ENCODE measurements around the gene CEP89. TPM values are rescaled to one million over a fixed set of nuclear protein-coding genes. Genes with fewer than 3 reads are reported as not detected.

Gene CEP89
- total RNA-seq, 2 donors from 2014 or later: 4.6 to 8.3 TPM

GRCh38 chr19:32874605-32875004 is 97.2 kb downstream of the CEP89 start:
- peak; percentile 28 for DNase-seq (ENCODE audit: low spot score)
- no peaks in the 10 kb centered on the region for H3K4me1 ChIP-seq
- TF ChIP-seq, protein P1, sequence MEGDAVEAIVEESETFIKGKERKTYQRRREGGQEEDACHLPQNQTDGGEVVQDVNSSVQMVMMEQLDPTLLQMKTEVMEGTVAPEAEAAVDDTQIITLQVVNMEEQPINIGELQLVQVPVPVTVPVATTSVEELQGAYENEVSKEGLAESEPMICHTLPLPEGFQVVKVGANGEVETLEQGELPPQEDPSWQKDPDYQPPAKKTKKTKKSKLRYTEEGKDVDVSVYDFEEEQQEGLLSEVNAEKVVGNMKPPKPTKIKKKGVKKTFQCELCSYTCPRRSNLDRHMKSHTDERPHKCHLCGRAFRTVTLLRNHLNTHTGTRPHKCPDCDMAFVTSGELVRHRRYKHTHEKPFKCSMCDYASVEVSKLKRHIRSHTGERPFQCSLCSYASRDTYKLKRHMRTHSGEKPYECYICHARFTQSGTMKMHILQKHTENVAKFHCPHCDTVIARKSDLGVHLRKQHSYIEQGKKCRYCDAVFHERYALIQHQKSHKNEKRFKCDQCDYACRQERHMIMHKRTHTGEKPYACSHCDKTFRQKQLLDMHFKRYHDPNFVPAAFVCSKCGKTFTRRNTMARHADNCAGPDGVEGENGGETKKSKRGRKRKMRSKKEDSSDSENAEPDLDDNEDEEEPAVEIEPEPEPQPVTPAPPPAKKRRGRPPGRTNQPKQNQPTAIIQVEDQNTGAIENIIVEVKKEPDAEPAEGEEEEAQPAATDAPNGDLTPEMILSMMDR (IDR thresholded peaks at IDR 0.05): no peak
- no peaks in the 10 kb centered on the region for H3K27me3 ChIP-seq
- H3K36me3 ChIP-seq: no peaks in the 10 kb centered on the region
- H3K9me3 ChIP-seq: no peaks in the 10 kb centered on the region
- no peak overlapping the region for H3K27ac ChIP-seq
- H3K4me3 ChIP-seq: no peak overlapping the region

- TF ChIP-seq, protein P1 (IDR thresholded peaks at IDR 0.05): no peak
- Histone ChIP-seq H3K27ac (no peak overlapping the region), H3K9me3 (no peaks in the 10 kb centered on the region), H3K4me3 (no peak overlapping the region), H3K4me1 (no peaks in the 10 kb centered on the region), H3K27me3 (no peaks in the 10 kb centered on the region), H3K36me3 (no peaks in the 10 kb centered on the region)
- DNase-seq (ENCODE audit: low spot score): no peak
Observed at GRCh38 chr19:32873247-32873959, 98.4 kb downstream of the CEP89 start.

GRCh38 chr19:32872391-32872790 is 99.4 kb downstream of the CEP89 start:
- no peaks in the 10 kb centered on the region for H3K36me3 ChIP-seq
- H3K9me3 ChIP-seq: no peaks in the 10 kb centered on the region
- H3K4me1 ChIP-seq: no peaks in the 10 kb centered on the region
- no peak overlapping the region for H3K27ac ChIP-seq
- DNase-seq (ENCODE audit: low spot score): no peak
- TF ChIP-seq, protein P1 (IDR thresholded peaks at IDR 0.05): no peak
- H3K4me3 ChIP-seq: no peak overlapping the region
- no peaks in the 10 kb centered on the region for H3K27me3 ChIP-seq

- Histone ChIP-seq H3K27me3 (no peaks in the 10 kb centered on the region), H3K4me1 (no peaks in the 10 kb centered on the region), H3K27ac (no peak overlapping the region), H3K36me3 (no peaks in the 10 kb centered on the region), H3K9me3 (no peaks in the 10 kb centered on the region), H3K4me3 (no peak overlapping the region)
- DNase-seq (ENCODE audit: low spot score): no peak
- TF ChIP-seq, protein P1 (IDR thresholded peaks at IDR 0.05): no peak
Observed at GRCh38 chr19:32870981-32871451, 100.7 kb downstream of the CEP89 start.

- Histone ChIP-seq H3K4me1 (no peaks in the 10 kb centered on the region), H3K9me3 (no peaks in the 10 kb centered on the region), H3K27me3 (no peaks in the 10 kb centered on the region), H3K27ac (no peak overlapping the region), H3K36me3 (no peaks in the 10 kb centered on the region), H3K4me3 (no peak overlapping the region)
- no peak for DNase-seq (ENCODE audit: low spot score)
- TF ChIP-seq, protein P1 (IDR thresholded peaks at IDR 0.05): no peak
Observed at GRCh38 chr19:32869966-32870573, 101.7 kb downstream of the CEP89 start.

Data from right atrium auricular region (tissue), 2 donors.